HCEC 1CT (cell line): Measurements from ENCODE around the gene MAN1C1.
A peak's percentile ranks its signal among the peaks of the same experiment; 100 is the strongest.

ENCODE experiments used
- DNase-seq: peaks from one replicate; pipeline ENCODE4 v3.0.0-alpha.2; 2017

The MAN1C1 gene

GRCh38 chr1:25807480-25808390, 191.1 kb downstream of the MAN1C1 start:
- no peak for DNase-seq

DNA sequence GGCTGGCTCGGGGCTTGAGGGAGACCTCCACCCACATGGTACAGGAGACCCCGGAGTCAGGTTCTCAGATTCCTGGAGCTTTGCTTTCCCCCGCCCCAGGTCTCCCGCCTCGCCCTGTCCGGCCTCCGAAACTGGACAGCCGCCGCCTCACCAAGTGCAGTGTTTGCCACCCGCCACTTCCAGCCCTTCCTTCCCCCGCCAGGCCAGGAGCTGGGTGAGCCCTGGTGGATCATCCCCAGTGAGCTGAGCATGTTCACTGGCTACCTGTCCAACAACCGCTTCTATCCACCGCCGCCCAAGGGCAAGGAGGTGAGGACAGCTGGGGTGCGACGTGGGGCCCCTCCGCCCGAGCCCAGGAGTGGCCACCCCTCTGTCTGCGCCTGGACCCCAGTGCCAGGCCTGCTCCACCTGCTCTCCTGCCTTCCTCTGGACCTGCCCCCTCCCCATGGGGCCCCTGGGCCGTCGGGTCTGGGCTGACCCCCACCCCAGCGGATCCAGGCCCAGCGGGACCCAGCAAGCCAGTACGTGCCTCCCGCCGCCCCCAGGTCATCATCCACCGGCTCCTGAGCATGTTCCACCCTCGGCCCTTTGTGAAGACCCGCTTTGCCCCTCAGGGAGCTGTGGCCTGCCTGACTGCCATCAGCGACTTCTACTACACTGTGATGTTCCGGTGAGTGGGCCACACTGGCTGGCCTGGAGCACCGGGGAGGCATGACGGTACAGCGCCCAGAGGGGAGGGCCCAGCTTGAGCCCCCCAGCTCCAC, 192.1 kb downstream of the MAN1C1 start:
- no peak for DNase-seq

GRCh38 chr1:25809283-25809926, 192.8 kb downstream of the MAN1C1 start:
- DNase-seq: no peak

GRCh38 chr1:25809929-25810328, 193.3 kb downstream of the MAN1C1 start:
- no peak for DNase-seq

DNA sequence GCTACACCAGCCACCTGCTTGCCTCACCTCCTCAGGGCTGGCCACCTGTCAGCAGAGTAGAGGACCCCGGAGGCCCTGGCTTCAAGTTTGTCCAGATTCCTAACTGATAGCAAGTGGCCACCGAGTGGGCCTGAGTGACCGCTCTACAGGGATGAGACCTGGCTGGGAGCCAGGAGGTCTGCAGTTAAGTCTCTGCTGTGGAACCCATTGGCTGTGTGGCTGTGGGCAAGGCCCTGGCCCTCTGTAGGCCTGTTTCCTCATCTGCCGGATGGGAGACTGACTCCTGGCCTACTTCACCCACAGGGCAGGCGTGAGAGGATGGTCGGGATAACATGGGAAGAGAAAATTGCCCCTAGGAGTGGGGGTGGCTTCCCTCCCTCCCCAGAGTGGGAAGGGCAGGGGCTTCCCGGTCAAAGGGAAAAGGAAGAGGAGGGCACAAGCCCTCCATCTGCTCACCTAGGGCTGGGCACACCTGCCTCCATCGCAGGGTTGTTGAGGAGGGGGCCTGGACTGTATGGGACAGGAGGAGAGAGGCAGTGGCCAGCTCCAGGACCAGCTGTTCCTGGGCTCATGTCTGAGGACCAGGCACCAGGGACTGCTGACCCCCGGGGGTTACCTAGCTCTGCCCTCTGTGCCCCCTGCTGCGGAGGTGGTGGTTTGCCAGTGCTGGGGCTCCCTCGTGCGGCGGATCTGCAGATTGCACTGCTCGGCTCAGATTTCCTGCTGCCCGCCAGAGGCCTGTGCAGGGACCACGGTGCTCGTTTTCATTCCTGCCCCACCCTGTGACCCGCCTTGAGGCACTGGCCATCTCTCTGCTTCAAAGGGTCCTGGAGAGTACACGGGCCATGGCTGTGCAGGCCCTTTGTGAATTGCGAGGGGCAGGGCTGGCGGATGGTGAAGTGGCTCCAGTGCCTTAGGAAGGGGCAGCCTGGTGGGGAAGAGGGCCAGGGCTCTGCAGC, 194.0 kb downstream of the MAN1C1 start:
- DNase-seq: peak; percentile 13

DNA sequence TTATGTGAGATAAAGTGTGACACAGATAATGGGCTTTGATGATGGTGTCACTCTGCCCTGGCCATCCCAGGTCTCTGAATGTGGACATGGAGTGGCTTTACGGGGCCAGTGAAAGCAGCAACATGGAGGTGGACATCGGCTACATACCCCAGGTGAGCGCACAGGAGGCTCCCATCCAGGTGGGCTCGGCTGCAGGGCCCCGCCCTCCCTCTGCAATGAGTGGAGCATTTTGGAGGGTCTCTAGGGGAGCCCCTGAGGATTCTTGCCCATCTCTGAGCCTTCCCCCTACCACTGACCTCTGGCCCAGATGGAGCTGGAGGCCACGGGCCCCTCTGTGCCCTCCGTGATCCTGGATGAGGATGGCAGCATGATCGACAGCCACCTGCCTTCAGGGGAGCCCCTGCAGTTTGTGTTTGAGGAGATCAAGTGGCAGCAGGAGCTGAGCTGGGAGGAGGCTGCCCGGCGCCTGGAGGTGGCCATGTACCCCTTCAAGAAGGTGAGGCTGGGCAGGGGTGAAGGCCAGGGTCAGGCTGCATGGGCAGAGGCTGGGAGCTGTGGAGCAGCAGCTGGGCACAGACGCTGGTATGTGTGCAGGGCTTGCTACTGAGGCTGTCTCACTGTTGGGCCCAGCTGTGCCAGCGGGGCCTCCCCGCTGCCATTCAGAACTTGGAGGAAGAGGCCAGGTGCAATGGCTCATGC, 194.9 kb downstream of the MAN1C1 start:
- DNase-seq: no peak

GRCh38 chr1:25813071-25813733, 196.6 kb downstream of the MAN1C1 start:
- no peak for DNase-seq

GRCh38 chr1:25813734-25814471, 197.3 kb downstream of the MAN1C1 start:
- DNase-seq: no peak

GRCh38 chr1:25814549-25815087, 198.0 kb downstream of the MAN1C1 start:
- DNase-seq: no peak

GRCh38 chr1:25815208-25816111, 198.9 kb downstream of the MAN1C1 start:
- DNase-seq: no peak

DNA sequence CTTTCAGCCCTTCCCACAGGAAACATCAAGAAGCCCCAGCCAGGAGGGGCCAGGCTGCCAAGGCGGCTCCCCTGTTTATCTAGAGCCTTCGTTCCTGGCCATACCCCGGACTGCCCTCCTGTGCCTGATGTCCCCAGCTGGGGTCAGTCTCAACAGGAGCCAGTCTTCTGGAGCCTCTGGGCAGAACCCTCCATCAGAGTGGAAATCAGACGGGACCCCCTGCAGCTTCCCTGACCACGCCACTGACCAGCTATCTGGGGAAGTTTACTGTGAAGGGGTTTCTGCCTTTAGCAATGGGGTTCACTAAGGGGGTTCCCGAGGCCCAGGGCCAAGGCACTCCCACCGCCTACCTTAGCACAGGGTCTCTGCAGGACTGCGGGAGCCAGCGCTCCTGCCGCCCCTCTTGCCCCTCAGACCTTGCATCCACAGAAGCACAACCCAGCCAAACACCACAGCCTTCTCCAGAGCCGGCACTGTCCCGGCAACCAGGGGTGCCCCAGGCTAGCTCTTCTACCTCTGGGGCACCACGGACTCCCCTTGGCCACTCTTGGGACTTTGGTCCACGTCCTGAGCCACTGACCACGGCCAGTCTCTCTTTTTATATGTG, 199.6 kb downstream of the MAN1C1 start:
- no peak for DNase-seq

GRCh38 chr1:25817840-25818501, 201.4 kb downstream of the MAN1C1 start:
- no peak for DNase-seq

GRCh38 chr1:25818569-25818968, 202.0 kb downstream of the MAN1C1 start:
- DNase-seq: no peak

- peak; percentile 57 for DNase-seq
These were observed 203.1 kb downstream of the MAN1C1 start, which contains the start of gene MTFR1L for GRCh38 chr1:25819491-25820246. Gene MTFR1L (plus strand): TSS chr1:25819954. CDS start chr1:25823105, 3,151 bp downstream.

- peak; percentile 44 for DNase-seq
These were observed 203.9 kb downstream of the MAN1C1 start for GRCh38 chr1:25820247-25821111.

GRCh38 chr1:25821112-25821476, 204.5 kb downstream of the MAN1C1 start:
- no peak for DNase-seq
